Measurements from ENCODE around the gene MLXIP.

- TF ChIP-seq ZNF644 (CRISPR knock-in tag; IDR thresholded peaks at IDR 0.05; ENCODE audit: low read depth): no peak
- no peak for TF ChIP-seq SOX6 (IDR thresholded peaks at IDR 0.05)
- TF ChIP-seq SOX6 (CRISPR knock-in tag; IDR thresholded peaks at IDR 0.05): no peak
- TF ChIP-seq MAZ (IDR thresholded peaks at IDR 0.05; ENCODE audit: borderline replicate concordance, low read depth, low read length): no peak
- TF ChIP-seq MAZ (CRISPR knock-in tag; IDR thresholded peaks at IDR 0.05; ENCODE audit: low read depth): no peak
- no peak for TF ChIP-seq RERE (CRISPR knock-in tag; IDR thresholded peaks at IDR 0.05; ENCODE audit: low read depth)
- no peak for TF ChIP-seq CTCF (CRISPR knock-in tag; IDR thresholded peaks at IDR 0.05)
- no peak for TF ChIP-seq IKZF1 (IDR thresholded peaks at IDR 0.05)
- TF ChIP-seq ZNF747 (CRISPR knock-in tag; IDR thresholded peaks at IDR 0.05; ENCODE audit: borderline replicate concordance): no peak
- no peak for TF ChIP-seq POLR2A (IDR thresholded peaks at IDR 0.05; ENCODE audit: insufficient read depth in 1 of 2, low read depth in 2 of 2, low read length in 2 of 2)
- no peak for TF ChIP-seq ZNF616 (CRISPR knock-in tag; IDR thresholded peaks at IDR 0.05; ENCODE audit: low read depth)
- TF ChIP-seq POLR2AphosphoS5 (IDR thresholded peaks at IDR 0.05; ENCODE audit: low read depth, low read length): no peak
- TF ChIP-seq PHF20 (CRISPR knock-in tag; IDR thresholded peaks at IDR 0.05): no peak
Observed at GRCh38 chr12:122150127-122150681, 71.6 kb downstream of the MLXIP start.
